Bone marrow (tissue), 2 donors: ENCODE measurements around the gene AEBP2.
"Not testable (repeated sequence)": the region's sequence is repeated elsewhere in the genome, so short reads cannot be mapped to it uniquely, and the experiment has no call there.

Source experiments
- DNase-seq, 2 donors: peaks; one replicate each; lab custom pipeline; 2025; lab: John Stamatoyannopoulos, UW

Gene AEBP2, protein sequence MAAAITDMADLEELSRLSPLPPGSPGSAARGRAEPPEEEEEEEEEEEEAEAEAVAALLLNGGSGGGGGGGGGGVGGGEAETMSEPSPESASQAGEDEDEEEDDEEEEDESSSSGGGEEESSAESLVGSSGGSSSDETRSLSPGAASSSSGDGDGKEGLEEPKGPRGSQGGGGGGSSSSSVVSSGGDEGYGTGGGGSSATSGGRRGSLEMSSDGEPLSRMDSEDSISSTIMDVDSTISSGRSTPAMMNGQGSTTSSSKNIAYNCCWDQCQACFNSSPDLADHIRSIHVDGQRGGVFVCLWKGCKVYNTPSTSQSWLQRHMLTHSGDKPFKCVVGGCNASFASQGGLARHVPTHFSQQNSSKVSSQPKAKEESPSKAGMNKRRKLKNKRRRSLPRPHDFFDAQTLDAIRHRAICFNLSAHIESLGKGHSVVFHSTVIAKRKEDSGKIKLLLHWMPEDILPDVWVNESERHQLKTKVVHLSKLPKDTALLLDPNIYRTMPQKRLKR

DNA sequence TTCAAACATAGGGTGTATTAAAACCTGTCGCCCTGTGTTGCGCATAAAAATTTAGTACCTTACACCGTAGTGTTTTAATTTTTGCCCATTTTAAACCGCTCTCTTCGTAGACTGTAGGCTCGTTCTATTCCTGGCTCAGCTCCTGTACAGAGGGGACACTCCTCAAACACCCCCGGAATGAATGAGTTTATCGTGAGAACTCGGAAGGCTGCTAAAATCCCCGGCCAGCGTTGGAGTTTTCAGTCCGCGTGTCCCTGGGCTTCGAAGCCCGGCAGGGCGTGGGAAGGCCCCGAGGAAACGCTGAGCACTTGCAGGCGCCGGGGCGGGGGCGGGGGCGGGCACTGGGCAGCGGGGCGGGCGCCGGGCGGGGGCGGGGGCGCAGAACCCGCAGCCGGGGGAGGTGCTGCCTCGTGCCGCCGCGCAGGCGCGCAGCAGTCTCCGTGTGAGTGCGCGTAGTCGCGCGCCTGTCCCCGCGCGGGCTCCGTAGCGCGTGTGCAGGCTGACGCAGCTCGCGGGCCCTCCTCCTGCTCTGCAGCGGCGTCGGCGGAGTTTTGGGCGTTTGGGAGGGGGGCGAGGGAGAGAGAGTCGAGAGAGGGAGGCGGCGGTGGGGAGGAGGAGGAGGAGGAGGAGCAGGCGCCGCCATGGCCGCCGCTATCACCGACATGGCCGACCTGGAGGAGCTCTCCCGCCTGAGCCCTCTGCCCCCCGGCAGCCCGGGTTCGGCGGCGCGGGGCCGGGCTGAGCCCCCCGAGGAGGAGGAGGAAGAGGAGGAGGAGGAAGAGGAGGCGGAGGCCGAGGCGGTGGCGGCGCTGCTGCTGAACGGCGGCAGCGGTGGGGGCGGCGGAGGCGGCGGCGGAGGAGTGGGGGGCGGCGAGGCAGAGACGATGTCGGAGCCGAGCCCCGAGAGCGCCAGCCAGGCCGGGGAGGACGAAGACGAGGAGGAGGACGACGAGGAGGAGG, at the start of gene AEBP2:
AEBP2 (plus strand) TSS at position 434 of the 960 bp plus-strand sequence; CDS start at position 642, 208 bp downstream.
- DNase-seq = peak; percentile 64 to 85

DNA sequence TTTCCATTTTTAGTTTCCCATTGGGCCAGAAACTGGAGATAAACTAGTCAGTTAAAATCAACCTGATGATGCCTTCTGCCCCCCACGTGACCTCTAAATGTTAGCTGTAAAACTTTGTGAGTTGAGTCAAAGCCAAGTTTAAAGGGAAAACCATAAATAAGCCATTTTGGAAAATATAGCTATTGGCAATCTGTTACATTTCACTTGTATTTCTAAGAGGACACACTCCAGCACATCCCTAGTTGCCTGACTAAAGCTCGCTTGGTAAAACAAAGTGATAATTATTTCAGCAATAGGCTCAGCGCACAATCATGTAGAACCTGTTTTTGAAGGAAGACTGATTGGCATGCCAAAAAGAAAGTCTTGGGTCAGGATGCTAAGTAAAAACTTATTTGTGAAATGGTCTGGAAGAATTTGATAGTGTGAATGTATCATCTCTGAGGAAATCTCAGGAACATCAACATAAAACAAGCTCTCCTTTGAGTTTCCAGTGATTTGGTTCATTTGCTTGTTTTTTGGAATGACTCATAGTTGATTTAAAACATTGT, 49.2 kb upstream of the AEBP2 start:
- DNase-seq = no peak

- DNase-seq = not testable (repeated sequence)
Measured at GRCh38 chr12:19392644-19393043, 46.6 kb upstream of the AEBP2 start.

- no peak for DNase-seq
Measured at GRCh38 chr12:19394385-19394784, 44.9 kb upstream of the AEBP2 start.

DNA sequence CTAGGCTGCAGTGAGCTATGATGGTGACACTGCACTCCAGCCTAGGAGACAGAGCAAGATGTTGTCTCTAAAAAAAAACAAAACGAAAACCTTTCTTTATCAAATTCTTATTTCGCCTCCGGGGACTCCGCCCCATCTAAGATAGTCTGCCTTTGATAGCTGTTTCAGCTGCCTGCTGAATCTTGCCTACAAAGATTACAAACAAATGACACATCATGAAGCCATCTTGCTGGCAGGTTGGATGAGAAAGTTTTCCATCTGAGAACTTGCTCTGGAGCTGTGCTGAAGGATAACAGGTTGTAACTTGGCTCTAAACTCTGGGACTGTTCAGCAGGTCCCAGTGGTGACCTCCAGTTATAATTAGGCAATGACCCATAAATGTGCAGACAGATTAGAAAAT, 41.8 kb upstream of the AEBP2 start:
- DNase-seq = no peak

DNA sequence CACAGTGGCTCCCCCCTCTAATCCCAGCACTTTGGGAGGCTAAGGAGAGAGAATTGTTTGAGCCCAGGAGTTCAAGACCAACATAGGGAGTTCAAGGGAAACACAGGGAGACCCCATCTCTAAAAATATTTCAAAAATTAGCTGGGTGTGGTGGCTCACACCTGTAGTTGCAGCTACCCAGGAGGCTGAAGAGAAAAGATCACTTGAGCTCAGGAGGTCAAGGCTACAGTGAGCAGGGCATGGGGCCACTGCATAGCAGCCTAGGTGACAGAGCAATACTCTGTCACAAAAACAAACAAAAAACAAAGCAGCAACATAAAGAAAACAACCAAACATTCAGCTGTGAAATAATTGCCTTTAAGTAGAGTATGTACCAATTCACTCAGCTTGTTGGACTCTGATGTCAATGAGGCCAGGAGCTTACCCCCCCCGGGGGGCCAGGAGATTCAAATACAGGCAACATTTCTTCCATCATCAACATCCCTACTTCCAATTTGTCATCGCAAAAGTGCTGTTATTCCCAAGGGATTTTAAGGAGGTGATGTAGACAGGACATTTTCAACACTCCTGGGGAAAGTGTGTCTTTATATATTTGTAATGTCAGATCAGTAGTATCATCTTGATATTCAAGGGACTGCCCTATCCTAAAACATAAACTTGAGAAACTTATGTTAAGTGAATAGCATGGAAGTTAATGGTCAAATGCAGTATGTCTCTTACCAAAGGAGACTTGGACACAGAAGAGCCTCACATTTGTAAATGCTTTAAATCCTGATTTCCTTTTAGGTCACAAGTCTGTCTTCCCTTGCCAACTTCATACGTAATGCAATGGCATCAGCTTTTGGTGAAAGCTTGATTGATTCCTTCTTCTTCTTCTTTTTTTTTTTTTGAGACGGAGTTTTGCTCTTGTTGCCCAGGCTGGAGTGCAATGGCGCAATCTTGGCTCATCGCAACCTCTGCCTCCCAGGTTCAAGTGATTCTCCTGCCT, 40.6 kb upstream of the AEBP2 start:
- no peak for DNase-seq

- not testable (repeated sequence) for DNase-seq
Measured at GRCh38 chr12:19400649-19401285, 38.5 kb upstream of the AEBP2 start.

DNA sequence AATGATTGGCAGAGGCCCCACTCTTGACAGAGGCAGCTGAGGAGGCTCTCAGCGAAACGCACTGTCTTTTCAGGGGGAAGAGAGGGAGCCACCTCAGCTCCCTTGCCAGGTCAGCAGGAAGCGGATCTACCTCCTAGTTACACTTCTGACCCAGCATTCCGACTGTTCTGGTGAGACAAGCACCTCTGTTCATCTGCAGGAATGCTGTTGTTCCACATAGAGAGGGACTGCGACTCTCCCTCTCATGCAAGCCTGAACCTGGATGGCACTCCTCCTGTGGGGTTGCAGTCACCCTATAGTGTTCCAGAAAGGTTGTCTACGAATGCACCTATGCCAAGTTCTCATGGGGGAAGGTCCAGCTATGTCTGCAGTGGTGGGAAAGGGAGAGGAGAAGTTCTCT, 37.1 kb upstream of the AEBP2 start:
- DNase-seq = no peak

- no peak for DNase-seq
Measured at GRCh38 chr12:19402743-19403431, 36.4 kb upstream of the AEBP2 start.

GRCh38 chr12:19404242-19404880, 34.9 kb upstream of the AEBP2 start:
- DNase-seq = no peak

- no peak for DNase-seq
Measured at GRCh38 chr12:19409376-19409775, 29.9 kb upstream of the AEBP2 start.

GRCh38 chr12:19410211-19410610, 29.1 kb upstream of the AEBP2 start:
- DNase-seq = no peak

DNA sequence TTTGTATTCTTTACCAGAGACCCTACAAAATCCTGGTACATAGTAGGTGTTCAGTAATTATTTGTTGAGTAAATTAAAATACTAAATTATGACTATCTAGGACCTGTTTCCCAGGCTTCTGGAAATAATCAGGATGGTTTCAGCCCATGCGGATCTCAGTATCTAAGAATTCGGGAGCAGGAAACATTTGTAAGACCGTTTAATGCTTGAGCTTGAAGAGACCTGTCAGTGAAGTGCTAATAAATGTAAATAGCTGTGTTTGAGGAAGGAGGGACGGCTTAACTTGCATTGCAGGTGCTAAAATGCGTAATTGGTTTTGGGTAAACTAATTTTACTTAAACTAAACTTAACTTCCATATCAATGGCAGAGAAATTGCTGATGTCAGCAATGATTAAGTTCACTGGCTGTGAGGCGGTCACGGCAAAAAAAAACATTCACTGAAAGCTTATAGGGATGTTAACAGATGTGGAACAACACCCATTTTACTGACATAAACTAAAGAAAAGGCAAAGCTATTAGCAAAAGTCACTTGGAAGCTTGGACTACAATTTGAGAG, 28.6 kb upstream of the AEBP2 start:
- no peak for DNase-seq

DNA sequence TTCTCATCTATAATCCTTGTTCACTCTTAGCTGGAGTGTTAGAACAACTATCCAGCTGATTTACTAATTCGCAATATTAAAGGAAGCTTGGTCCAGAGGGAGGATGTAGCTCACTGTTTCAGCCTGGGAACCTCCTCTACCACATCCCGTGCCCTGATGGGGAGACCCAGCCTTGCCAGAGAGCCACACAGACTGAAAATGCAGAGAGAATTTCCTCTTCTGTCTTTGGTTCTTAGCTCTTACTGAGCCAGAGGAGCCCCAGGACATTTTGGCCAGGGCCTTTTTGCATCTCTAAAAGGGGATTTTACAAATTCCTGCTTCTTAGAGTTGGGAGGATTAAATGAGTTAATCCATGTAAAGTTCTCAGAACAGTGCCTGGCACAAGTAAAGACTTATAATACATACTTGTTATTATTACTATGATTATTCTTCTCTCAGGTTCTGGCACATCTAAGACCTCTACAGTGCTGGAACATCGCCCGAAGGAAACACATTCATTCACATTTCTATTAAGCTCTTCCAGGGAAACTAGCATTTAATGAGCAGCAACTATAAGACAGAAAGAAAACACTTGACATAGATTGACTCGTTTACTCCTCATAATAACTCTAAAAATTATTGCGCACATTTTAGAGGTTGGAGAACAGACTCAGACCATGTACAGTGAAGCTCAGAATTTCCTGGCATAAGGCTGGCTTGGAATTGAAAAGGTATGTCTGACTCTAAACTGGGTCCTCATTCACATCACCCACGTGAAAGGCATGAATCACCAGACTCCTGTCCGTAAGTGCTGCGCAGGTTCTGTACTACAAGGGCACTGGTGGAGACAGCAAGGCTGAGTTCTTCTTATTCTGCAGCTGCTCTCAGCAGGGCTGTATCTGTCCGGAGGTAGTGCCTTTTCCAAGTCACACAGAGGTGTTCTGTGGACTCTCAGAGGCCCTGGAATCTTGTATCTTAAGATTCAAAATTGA, 27.8 kb upstream of the AEBP2 start:
- no peak for DNase-seq

GRCh38 chr12:19412844-19413243, 26.4 kb upstream of the AEBP2 start:
- no peak for DNase-seq

DNA sequence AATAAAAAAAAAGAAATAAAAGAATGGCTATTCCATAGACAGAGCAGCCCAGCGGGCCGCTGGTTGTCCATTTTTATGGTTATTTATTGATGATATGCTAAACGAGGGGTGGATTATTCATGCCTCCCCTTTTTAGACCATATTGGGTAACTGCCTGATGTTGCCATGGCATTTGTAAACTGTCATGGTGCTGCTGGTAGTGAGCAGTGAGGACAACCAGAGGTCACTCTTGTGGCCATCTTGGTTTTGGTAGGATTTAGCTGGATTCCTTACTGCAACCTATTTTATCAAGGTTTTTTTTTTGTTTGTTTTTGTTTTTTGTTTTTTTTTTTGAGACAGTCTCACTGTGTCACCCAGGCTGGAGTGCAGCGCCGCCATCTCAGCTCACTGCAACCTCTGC, 25.7 kb upstream of the AEBP2 start:
- not testable (repeated sequence) for DNase-seq

GRCh38 chr12:19415563-19415962, 23.7 kb upstream of the AEBP2 start:
- DNase-seq = no peak

GRCh38 chr12:19419086-19419485, 20.2 kb upstream of the AEBP2 start:
- no peak for DNase-seq
